ENCODE results near the gene GDPD5.

Gene GDPD5

DNA sequence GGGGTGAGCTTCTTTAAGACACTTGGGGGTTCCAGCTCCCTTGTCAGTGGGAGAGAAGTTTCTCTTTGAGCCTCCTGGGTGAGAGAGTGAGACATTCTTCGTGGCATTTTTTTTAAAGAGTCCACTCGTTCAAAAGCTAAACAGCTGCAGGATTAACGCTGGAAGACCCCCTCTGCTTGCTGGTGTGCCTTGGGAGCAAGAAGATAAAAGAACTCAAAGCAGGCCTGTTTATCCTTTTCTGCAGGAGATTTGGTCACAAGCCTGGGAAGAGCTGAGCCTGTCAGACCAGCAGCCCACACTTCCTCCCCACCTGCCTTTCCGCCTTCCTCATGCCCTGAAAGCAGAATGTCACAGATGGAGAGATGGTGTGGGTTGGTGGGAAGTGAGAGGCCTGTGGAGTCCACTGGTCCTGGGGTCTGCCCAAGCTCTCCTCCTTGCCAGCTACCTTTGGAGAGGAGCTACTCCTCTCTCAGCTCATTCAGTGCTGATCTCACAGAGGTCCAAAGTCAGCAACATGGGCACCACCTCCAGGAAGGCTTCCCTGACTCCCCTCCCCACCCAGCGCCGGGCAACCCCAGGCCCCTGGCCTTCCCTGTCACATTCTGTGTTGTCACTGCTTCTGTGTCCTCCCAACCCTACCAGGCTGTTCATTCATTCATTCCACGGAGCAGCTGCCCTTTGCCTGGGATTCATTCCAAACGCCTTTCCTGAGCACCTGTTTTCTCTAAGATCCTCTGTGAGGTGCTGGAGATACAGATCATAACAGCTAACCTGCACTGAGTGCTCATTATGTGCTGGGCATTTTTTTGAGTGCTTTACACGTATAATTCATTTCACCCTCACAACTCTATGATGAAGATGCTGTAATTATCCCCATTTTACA lies 6.7 kb downstream of the GDPD5 start:
- Histone ChIP-seq H3K4me1 (ENCODE audit: control insufficient read depth, insufficient read depth, low read length) (peaks cover 10% of the 10 kb centered on the region), H3K4me2 (ENCODE audit: low read length) (no peak overlapping the region), H3K9ac (ENCODE audit: low read depth, low read length) (no peak overlapping the region), H3K36me3 (ENCODE audit: insufficient read depth, low read length) (no peaks in the 10 kb centered on the region), H3K27me3 (ENCODE audit: control insufficient read depth, insufficient read depth, low read length) (no peaks in the 10 kb centered on the region), H3K4me3 (ENCODE audit: low read length) (no peak overlapping the region), H3K9me3 (replicated peaks; ENCODE audit: low read length) (no peaks in the 10 kb centered on the region)

GRCh38 chr11:75518204-75518549 lies 7.6 kb downstream of the GDPD5 start:
- H3K9me3 ChIP-seq (replicated peaks; ENCODE audit: low read length) = no peaks in the 10 kb centered on the region
- H3K4me1 ChIP-seq (ENCODE audit: control insufficient read depth, insufficient read depth, low read length) = peaks cover 15% of the 10 kb centered on the region
- no peaks in the 10 kb centered on the region for H3K36me3 ChIP-seq (ENCODE audit: insufficient read depth, low read length)
- no peak overlapping the region for H3K4me2 ChIP-seq (ENCODE audit: low read length)
- no peak overlapping the region for H3K4me3 ChIP-seq (ENCODE audit: low read length)
- H3K9ac ChIP-seq (ENCODE audit: low read depth, low read length) = no peak overlapping the region
- no peaks in the 10 kb centered on the region for H3K27me3 ChIP-seq (ENCODE audit: control insufficient read depth, insufficient read depth, low read length)

- Histone ChIP-seq H3K4me2 (ENCODE audit: low read length) (no peak overlapping the region), H3K9me3 (replicated peaks; ENCODE audit: low read length) (no peaks in the 10 kb centered on the region), H3K27me3 (ENCODE audit: control insufficient read depth, insufficient read depth, low read length) (no peaks in the 10 kb centered on the region), H3K9ac (ENCODE audit: low read depth, low read length) (no peak overlapping the region), H3K36me3 (ENCODE audit: insufficient read depth, low read length) (no peaks in the 10 kb centered on the region), H3K4me1 (ENCODE audit: control insufficient read depth, insufficient read depth, low read length) (peaks cover 15% of the 10 kb centered on the region), H3K4me3 (ENCODE audit: low read length) (no peak overlapping the region)
Observed at GRCh38 chr11:75516886-75517285, 8.9 kb downstream of the GDPD5 start.

DNA sequence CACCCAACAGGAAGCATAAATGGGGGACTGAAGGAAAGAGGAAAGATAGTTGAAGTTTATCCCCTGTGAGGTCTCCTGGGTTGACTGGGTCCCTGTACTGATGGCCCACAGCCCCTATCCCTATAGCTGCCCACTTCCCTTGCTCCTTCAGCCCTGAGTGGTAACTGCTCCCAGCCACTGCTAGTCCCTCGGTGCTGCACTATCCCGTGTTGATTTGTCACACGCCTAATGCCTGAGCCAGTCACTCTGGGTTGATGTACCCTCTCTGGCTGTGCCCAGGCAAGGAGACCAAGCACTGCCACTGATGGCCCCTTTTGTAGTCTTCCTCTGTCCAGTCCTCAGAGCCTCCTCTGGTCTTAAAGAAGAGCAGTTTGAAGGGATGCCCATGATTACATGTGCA lies 9.6 kb downstream of the GDPD5 start:
- H3K4me3 ChIP-seq (ENCODE audit: low read length) = no peak overlapping the region
- no peak overlapping the region for H3K9ac ChIP-seq (ENCODE audit: low read depth, low read length)
- H3K4me1 ChIP-seq (ENCODE audit: control insufficient read depth, insufficient read depth, low read length) = peaks cover 14% of the 10 kb centered on the region
- H3K36me3 ChIP-seq (ENCODE audit: insufficient read depth, low read length) = no peaks in the 10 kb centered on the region
- no peaks in the 10 kb centered on the region for H3K27me3 ChIP-seq (ENCODE audit: control insufficient read depth, insufficient read depth, low read length)
- H3K9me3 ChIP-seq (replicated peaks; ENCODE audit: low read length) = no peaks in the 10 kb centered on the region
- H3K4me2 ChIP-seq (ENCODE audit: low read length) = no peak overlapping the region

DNA sequence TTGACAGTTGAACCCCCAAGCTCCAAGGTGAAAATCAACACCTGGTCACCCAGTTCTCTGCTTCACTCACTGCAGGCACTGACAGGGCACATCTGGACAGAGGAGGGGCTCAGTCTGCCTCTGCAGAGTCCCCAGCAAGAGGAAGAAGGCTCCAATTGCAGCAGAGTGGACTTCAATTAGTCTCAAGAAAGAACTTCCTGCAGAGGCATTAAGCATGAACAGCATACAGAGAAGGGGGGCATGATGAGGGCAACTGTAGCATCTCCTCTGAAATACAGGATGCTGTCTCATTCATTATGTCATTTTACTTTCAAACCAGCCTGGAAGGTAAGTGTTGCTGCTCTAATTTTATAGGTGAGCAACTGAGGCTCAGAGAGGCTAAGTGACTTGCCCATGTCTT lies 11.1 kb downstream of the GDPD5 start:
- no peak overlapping the region for H3K4me3 ChIP-seq (ENCODE audit: low read length)
- no peak overlapping the region for H3K4me2 ChIP-seq (ENCODE audit: low read length)
- H3K36me3 ChIP-seq (ENCODE audit: insufficient read depth, low read length) = no peaks in the 10 kb centered on the region
- H3K27me3 ChIP-seq (ENCODE audit: control insufficient read depth, insufficient read depth, low read length) = no peaks in the 10 kb centered on the region
- no peak overlapping the region for H3K9ac ChIP-seq (ENCODE audit: low read depth, low read length)
- H3K4me1 ChIP-seq (ENCODE audit: control insufficient read depth, insufficient read depth, low read length) = peaks cover 5% of the 10 kb centered on the region
- no peaks in the 10 kb centered on the region for H3K9me3 ChIP-seq (replicated peaks; ENCODE audit: low read length)

DNA sequence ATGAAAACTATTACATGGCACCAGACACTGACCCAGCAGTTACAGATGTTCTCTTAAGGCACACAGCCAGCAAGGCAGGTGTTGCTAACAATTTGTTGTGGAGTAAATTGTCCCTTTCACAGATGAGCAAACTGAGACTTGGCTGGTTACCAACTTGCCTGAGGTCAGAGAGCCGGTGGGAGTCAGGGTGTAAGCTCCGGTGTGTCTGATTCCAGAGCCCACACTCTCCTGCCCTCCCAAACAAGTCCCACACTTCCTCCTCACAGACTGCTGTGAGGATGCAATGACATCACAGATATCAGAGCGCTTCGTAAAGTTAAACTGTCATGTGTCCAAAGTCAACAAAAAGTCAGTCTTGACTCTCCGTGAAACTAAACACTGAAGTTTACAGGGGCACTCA lies 12.5 kb downstream of the GDPD5 start:
- Histone ChIP-seq H3K9ac (ENCODE audit: low read depth, low read length) (no peak overlapping the region), H3K36me3 (ENCODE audit: insufficient read depth, low read length) (no peaks in the 10 kb centered on the region), H3K4me2 (ENCODE audit: low read length) (no peak overlapping the region), H3K4me1 (ENCODE audit: control insufficient read depth, insufficient read depth, low read length) (peaks cover 5% of the 10 kb centered on the region), H3K27me3 (ENCODE audit: control insufficient read depth, insufficient read depth, low read length) (no peaks in the 10 kb centered on the region), H3K4me3 (ENCODE audit: low read length) (no peak overlapping the region), H3K9me3 (replicated peaks; ENCODE audit: low read length) (no peaks in the 10 kb centered on the region)

- Histone ChIP-seq H3K27me3 (ENCODE audit: control insufficient read depth, insufficient read depth, low read length) (peaks cover 4% of the 10 kb centered on the region), H3K9me3 (replicated peaks; ENCODE audit: low read length) (no peaks in the 10 kb centered on the region), H3K36me3 (ENCODE audit: insufficient read depth, low read length) (no peaks in the 10 kb centered on the region), H3K4me2 (ENCODE audit: low read length) (no peak overlapping the region), H3K4me3 (ENCODE audit: low read length) (no peak overlapping the region), H3K4me1 (ENCODE audit: control insufficient read depth, insufficient read depth, low read length) (peaks cover 5% of the 10 kb centered on the region), H3K9ac (ENCODE audit: low read depth, low read length) (no peak overlapping the region)
Observed at GRCh38 chr11:75510723-75511019, 15.1 kb downstream of the GDPD5 start.

GRCh38 chr11:75510004-75510722 lies 15.6 kb downstream of the GDPD5 start:
- H3K4me3 ChIP-seq (ENCODE audit: low read length) = no peak overlapping the region
- no peak overlapping the region for H3K4me2 ChIP-seq (ENCODE audit: low read length)

GRCh38 chr11:75509020-75509720 lies 16.6 kb downstream of the GDPD5 start:
- Histone ChIP-seq H3K9ac (ENCODE audit: low read depth, low read length) (no peak overlapping the region), H3K9me3 (replicated peaks; ENCODE audit: low read length) (no peaks in the 10 kb centered on the region)

More at GRCh38 chr11:75510004-75510722, 15.6 kb downstream of the GDPD5 start:
- Histone ChIP-seq H3K9ac (ENCODE audit: low read depth, low read length) (no peak overlapping the region), H3K27me3 (ENCODE audit: control insufficient read depth, insufficient read depth, low read length) (peaks cover 4% of the 10 kb centered on the region), H3K36me3 (ENCODE audit: insufficient read depth, low read length) (no peaks in the 10 kb centered on the region), H3K9me3 (replicated peaks; ENCODE audit: low read length) (no peaks in the 10 kb centered on the region), H3K4me1 (ENCODE audit: control insufficient read depth, insufficient read depth, low read length) (peaks cover 5% of the 10 kb centered on the region)

GRCh38 chr11:75508051-75508561 lies 17.6 kb downstream of the GDPD5 start:
- no peaks in the 10 kb centered on the region for H3K4me1 ChIP-seq (ENCODE audit: control insufficient read depth, insufficient read depth, low read length)
- no peak overlapping the region for H3K4me2 ChIP-seq (ENCODE audit: low read length)
- H3K36me3 ChIP-seq (ENCODE audit: insufficient read depth, low read length) = no peaks in the 10 kb centered on the region
- peaks cover 4% of the 10 kb centered on the region for H3K27me3 ChIP-seq (ENCODE audit: control insufficient read depth, insufficient read depth, low read length)
- no peaks in the 10 kb centered on the region for H3K9me3 ChIP-seq (replicated peaks; ENCODE audit: low read length)
- H3K4me3 ChIP-seq (ENCODE audit: low read length) = no peak overlapping the region
- H3K9ac ChIP-seq (ENCODE audit: low read depth, low read length) = no peak overlapping the region

More at GRCh38 chr11:75509020-75509720, 16.6 kb downstream of the GDPD5 start:
- Histone ChIP-seq H3K4me2 (ENCODE audit: low read length) (no peak overlapping the region), H3K27me3 (ENCODE audit: control insufficient read depth, insufficient read depth, low read length) (peaks cover 4% of the 10 kb centered on the region), H3K36me3 (ENCODE audit: insufficient read depth, low read length) (no peaks in the 10 kb centered on the region), H3K4me1 (ENCODE audit: control insufficient read depth, insufficient read depth, low read length) (peaks cover 5% of the 10 kb centered on the region), H3K4me3 (ENCODE audit: low read length) (no peak overlapping the region)

GRCh38 chr11:75507571-75507970 lies 18.2 kb downstream of the GDPD5 start:
- no peaks in the 10 kb centered on the region for H3K4me1 ChIP-seq (ENCODE audit: control insufficient read depth, insufficient read depth, low read length)

More at GRCh38 chr11:75507571-75507970, 18.2 kb downstream of the GDPD5 start:
- no peak overlapping the region for H3K4me2 ChIP-seq (ENCODE audit: low read length)
- no peak overlapping the region for H3K4me3 ChIP-seq (ENCODE audit: low read length)
- H3K9ac ChIP-seq (ENCODE audit: low read depth, low read length) = no peak overlapping the region
- no peaks in the 10 kb centered on the region for H3K9me3 ChIP-seq (replicated peaks; ENCODE audit: low read length)
- H3K36me3 ChIP-seq (ENCODE audit: insufficient read depth, low read length) = no peaks in the 10 kb centered on the region
- H3K27me3 ChIP-seq (ENCODE audit: control insufficient read depth, insufficient read depth, low read length) = peaks cover 4% of the 10 kb centered on the region
